ENCODE results near the gene NR6A1. TPM values are rescaled to one million over a fixed set of nuclear protein-coding genes. Genes with fewer than 3 reads are reported as not detected.

NR6A1 gene
- total and polyA plus RNA-seq, 2 of the 13 experiments (the other 11 are each of a cell fraction or from before 2014, with no cell fraction given): 28.1 to 31.5 TPM

- TF ChIP-seq STAT6 (CRISPR knock-in tag; IDR thresholded peaks at IDR 0.05; ENCODE audit: borderline replicate concordance) (no peak), KDM3A (CRISPR knock-in tag; IDR thresholded peaks at IDR 0.05; ENCODE audit: low read depth) (no peak), RERE (CRISPR knock-in tag; IDR thresholded peaks at IDR 0.05; ENCODE audit: low read depth) (no peak), PRPF4 (IDR thresholded peaks at IDR 0.05; ENCODE audit: low read depth, low read length, poor library complexity, severe bottlenecking) (no peak), MED13 (CRISPR knock-in tag; IDR thresholded peaks at IDR 0.05) (no peak), ZNF839 (CRISPR knock-in tag; IDR thresholded peaks at IDR 0.05; ENCODE audit: borderline replicate concordance) (no peak), EEA1 (CRISPR knock-in tag; IDR thresholded peaks at IDR 0.05; ENCODE audit: borderline replicate concordance) (peak; percentile 85; the same call in 1 of the 2 replicates)
These were observed 263.2 kb downstream of the NR6A1 start (continued) for GRCh38 chr9:124507880-124508423.
